ENCODE data around the gene SAAL1. TPM values are rescaled to one million over a fixed set of nuclear protein-coding genes. Genes with fewer than 3 reads are reported as not detected.

The SAAL1 gene
- total and polyA plus RNA-seq, 9 of the 15 experiments (the other 6 are each of a cell fraction or from before 2014, with no cell fraction given) = 38.9 to 77.5 (median 56.4) TPM

GRCh38 chr11:18105802-18106574 is at the start of gene SAAL1 (continued):
- TF ChIP-seq ARHGAP35 (IDR thresholded peaks at IDR 0.05; ENCODE audit: partially characterized antibody) (no peak), ELF4 (CRISPR knock-in tag; IDR thresholded peaks at IDR 0.05) (no peak), FOXA3 (CRISPR knock-in tag; conservative IDR thresholded peaks at IDR 0.05 in 1 of 2, IDR thresholded peaks at IDR 0.05 in 1 of 2) (peak in 1 of 2 experiments; percentile 11; a peak in 1 of 4 replicates), TEAD4 (IDR thresholded peaks at IDR 0.05; ENCODE audit: low read length) (no peak), TEAD4 (CRISPR knock-in tag; IDR thresholded peaks at IDR 0.05; ENCODE audit: borderline replicate concordance) (no peak), ZNF347 (CRISPR knock-in tag; IDR thresholded peaks at IDR 0.05; ENCODE audit: low read depth) (no peak), ZFX (CRISPR knock-in tag; IDR thresholded peaks at IDR 0.05) (peak; percentile 93), PBX2 (CRISPR knock-in tag; IDR thresholded peaks at IDR 0.05; ENCODE audit: low read depth) (no peak), PBX2 (tag; conservative IDR thresholded peaks at IDR 0.05; ENCODE audit: low read depth) (no peak), MLX (CRISPR knock-in tag; conservative IDR thresholded peaks at IDR 0.05) (no peak), IFI16 (CRISPR knock-in tag; IDR thresholded peaks at IDR 0.05) (no peak), NONO (IDR thresholded peaks at IDR 0.05; ENCODE audit: low read depth in 2 of 2, low read length in 1 of 2) (no peak)
- TF ChIP-seq, protein P1, sequence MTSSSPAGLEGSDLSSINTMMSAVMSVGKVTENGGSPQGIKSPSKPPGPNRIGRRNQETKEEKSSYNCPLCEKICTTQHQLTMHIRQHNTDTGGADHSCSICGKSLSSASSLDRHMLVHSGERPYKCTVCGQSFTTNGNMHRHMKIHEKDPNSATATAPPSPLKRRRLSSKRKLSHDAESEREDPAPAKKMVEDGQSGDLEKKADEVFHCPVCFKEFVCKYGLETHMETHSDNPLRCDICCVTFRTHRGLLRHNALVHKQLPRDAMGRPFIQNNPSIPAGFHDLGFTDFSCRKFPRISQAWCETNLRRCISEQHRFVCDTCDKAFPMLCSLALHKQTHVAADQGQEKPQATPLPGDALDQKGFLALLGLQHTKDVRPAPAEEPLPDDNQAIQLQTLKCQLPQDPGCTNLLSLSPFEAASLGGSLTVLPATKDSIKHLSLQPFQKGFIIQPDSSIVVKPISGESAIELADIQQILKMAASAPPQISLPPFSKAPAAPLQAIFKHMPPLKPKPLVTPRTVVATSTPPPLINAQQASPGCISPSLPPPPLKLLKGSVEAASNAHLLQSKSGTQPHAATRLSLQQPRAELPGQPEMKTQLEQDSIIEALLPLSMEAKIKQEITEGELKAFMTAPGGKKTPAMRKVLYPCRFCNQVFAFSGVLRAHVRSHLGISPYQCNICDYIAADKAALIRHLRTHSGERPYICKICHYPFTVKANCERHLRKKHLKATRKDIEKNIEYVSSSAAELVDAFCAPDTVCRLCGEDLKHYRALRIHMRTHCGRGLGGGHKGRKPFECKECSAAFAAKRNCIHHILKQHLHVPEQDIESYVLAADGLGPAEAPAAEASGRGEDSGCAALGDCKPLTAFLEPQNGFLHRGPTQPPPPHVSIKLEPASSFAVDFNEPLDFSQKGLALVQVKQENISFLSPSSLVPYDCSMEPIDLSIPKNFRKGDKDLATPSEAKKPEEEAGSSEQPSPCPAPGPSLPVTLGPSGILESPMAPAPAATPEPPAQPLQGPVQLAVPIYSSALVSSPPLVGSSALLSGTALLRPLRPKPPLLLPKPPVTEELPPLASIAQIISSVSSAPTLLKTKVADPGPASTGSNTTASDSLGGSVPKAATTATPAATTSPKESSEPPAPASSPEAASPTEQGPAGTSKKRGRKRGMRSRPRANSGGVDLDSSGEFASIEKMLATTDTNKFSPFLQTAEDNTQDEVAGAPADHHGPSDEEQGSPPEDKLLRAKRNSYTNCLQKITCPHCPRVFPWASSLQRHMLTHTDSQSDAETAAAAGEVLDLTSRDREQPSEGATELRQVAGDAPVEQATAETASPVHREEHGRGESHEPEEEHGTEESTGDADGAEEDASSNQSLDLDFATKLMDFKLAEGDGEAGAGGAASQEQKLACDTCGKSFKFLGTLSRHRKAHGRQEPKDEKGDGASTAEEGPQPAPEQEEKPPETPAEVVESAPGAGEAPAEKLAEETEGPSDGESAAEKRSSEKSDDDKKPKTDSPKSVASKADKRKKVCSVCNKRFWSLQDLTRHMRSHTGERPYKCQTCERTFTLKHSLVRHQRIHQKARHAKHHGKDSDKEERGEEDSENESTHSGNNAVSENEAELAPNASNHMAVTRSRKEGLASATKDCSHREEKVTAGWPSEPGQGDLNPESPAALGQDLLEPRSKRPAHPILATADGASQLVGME (CRISPR knock-in tag; IDR thresholded peaks at IDR 0.05) = no peak
